GM18909 (cell line): Measurements from ENCODE around the gene MYO5B.
A peak's percentile ranks its signal among the peaks of the same experiment; 100 is the strongest.

Experiments used
- ATAC-seq: cut with Tn5 transposase; IDR thresholded peaks from one replicate; pipeline ENCODE4 v1.9.1; 2021; ENCODE audit warnings: mild to moderate bottlenecking; ENCODE audit not compliant: unreplicated experiment, poor library complexity

Gene MYO5B

DNA sequence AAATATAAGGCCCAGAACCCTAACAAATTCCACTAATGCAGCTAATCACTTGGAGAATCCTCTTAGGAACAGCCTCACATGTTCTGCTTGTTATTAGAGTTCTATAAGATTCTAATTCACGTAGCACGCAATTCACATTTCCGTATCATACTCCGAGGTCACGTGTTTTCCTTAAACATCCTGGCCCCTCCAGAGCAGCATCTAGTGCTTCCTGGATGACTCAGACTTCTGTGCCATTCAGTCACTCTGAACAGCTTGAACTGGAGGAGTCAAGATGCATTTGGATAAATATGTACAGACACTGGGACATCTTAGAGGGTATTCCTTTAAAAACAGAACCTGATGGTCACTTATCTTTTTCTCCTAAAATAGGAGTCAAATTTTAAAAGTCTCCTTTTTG, 156.5 kb downstream of the MYO5B start:
- ATAC-seq = no peak

- no peak for ATAC-seq
Measured at GRCh38 chr18:50034029-50034428, 160.9 kb downstream of the MYO5B start.

DNA sequence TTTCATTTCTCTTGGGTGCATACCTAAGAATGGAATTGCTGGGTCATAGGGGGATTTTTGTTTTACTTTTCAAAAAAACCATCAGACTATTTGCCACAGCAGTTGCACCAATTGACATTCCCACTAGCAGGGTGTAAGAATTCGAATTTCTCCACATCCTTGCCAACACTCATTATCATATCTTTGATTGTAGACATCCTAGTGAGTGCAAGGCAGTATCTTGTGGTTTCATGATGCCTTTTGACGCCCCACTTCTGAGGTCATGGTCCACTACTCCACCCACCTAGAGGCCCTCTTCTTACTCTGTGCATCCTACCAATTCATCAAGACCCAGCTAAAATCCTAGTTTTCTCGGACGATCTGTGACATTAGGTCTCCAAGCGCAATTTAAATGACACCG, 161.9 kb downstream of the MYO5B start:
- ATAC-seq = no peak

DNA sequence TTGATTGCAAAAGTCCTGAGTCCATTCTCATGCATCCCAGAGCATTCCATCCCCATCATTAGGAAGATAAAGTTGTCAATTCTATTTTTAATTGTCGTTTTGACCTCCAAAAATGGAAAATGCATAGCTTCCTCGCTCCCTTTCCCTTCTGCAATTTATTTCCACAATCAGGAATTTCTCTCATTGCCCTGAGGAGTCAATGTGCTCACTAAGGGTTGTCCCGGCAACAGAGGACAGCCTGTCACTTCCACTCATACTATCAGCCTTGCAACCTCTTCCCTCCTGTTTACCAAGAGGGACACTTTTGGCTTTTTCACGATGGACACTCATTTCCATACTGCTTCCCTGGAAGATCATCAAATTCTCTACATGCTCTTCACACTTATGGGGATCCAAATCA, 164.8 kb downstream of the MYO5B start:
- ATAC-seq = no peak

- ATAC-seq = no peak
Measured at GRCh38 chr18:50027996-50028395, 167.0 kb downstream of the MYO5B start.

DNA sequence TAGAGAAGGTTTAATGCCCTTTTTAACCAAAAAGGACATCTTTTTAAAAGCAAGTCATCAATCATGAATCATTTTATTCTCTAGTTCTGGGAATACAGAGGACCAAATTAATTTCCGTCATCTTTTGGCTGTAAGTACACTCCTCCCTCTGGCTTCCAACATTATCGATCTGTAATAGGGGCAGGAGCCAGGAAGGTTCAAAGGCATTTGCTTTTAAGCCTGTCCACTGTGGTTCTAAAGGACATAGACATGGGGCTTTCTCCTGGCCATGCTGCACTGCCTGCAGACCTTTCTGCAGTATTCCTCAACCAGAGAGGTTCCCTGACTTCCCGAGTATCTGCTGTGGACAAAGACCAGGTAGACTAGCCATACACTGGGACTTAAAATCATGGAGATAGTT, 170.5 kb downstream of the MYO5B start:
- ATAC-seq = no peak

- no peak for ATAC-seq
Measured at GRCh38 chr18:50022985-50023384, 172.0 kb downstream of the MYO5B start.

GRCh38 chr18:50014606-50015005, 180.3 kb downstream of the MYO5B start:
- ATAC-seq = no peak

- ATAC-seq = no peak
Measured at GRCh38 chr18:50013363-50014138, 181.4 kb downstream of the MYO5B start.

DNA sequence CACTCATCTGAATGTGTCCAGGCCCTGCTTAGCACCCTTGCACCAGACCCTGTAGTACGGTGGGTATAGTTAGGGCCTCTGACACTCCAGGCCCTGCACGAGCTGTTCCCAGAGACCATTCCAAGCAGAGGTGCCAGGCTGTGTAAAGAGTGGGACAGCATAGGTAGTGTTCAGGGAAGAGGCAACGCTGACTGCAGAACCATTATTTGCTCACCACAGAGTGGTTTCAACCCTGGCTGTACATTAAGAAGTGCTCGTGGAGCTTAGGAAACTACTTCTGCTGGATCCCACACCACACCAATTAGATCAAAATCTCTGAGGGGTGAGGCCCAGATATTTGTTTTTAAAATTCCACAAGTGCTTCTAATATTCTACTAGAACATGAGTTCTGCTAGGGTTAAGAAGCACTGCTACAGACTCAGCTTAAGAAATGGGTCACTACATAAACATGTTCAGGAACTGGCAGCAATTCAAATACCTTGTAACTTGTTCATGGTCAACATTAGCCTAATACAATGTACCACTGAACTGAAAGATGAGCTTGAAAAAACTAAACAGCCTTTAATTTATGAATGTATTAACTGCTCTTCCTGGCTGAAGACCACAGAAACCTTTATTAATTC, 183.0 kb downstream of the MYO5B start:
- ATAC-seq = no peak

- peak; percentile 92 for ATAC-seq
Measured at GRCh38 chr18:50009773-50010335, 185.1 kb downstream of the MYO5B start.

DNA sequence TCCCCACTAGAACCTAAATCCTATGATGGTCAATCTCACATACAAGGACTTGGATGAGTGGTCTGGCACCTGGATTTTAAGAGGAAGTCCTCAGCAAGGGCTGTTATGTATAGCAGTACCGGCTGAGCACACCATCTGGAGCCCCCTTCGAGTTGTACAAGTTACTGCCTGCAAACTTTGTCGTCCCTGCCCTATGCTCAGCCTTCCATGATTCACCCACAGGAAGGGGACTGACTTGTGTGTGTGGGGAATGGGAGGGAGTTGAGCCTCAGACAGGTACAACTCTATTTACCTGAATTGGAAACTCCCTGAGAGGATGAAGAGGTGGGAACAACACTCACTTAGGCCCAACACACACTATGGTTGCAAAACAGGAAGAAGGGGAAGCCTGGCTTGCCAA, 186.6 kb downstream of the MYO5B start:
- no peak for ATAC-seq

DNA sequence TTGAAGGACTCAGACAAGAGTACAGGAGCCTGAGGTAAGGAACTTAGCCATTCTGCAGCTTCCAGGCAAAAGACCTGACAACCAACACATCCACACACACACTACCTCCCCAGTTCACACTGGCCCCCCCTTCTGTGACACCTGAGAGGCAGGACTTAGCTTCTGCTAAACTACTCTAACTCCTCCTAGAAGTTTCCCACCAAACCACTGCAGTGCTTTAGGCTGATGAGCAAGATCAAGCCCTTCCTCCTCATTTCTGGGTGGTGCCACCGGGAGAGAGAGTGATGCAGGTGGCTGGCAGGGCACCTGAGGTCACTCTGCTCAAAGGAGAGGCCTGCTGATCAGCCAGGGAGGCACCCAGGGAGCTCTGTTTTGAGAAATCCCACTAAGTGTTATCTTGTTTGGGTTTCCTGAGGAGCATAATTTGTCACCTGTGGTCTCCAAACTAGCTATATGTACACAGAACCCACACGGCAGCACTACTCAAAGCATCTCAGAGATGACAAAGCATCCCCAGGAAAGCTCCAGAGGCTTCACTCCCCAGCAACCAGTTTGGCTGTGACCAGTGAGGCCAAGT, 188.4 kb downstream of the MYO5B start:
- ATAC-seq = no peak

- no peak for ATAC-seq
Measured at GRCh38 chr18:50004013-50004412, 190.9 kb downstream of the MYO5B start.

DNA sequence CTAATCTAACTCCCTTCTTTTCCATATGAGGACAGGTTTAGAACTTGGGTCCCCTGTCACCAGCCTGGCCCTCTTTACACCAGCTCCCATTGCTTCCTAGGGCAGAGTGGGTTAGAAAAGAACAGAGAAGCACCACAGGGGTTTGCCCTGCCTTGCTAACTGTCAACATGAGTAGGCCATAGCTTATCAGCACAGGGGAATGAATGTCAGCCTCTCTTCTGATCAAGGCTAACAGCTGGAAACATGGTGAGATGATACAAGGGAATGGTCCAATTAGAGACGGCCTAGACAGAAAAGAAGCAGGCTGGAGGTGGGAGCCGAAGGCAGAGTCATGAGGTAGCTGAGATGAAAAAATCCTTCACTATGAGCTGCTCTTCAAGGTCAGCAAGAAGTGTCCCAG, 192.2 kb downstream of the MYO5B start:
- ATAC-seq = no peak

GRCh38 chr18:50000227-50000626, 194.7 kb downstream of the MYO5B start:
- no peak for ATAC-seq

GRCh38 chr18:49999128-49999527, 195.8 kb downstream of the MYO5B start:
- ATAC-seq = no peak

DNA sequence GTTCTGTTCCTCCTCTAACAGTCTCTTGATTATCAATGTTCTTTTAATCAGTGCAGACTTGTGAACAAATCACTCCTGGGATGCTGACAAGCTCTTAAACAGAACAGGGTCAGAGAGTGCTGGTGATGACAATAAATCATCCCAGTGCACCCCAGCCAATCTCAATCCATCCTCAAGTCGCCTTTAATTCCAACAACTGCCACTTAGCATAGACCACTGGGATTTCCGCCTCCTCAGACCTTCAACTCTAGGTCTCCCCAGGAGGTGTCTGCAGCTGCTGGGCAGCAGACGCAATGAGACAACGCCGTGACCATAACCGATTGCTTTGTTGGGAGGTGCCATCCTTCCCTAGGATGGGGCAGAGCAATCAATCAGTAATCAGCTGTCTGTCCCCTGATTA, 197.4 kb downstream of the MYO5B start:
- no peak for ATAC-seq

DNA sequence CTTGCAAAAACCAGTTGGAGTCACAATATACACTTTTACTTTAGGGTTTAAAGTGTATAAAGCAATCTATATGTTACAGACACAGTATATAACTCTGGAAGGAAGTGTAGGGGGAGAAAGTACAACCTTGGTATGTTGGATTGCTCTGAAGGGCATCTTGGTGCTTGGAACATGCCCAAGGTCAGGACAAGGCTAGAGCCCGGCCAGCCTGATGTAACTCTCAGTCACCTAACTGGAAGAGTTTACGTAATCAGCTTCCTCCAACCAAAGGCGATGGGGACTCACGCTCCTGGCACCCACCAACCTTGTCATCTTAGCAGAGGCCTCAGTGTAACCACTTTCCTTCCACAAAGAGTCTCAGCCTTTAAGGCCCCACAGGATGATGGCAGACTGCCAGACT, 200.5 kb downstream of the MYO5B start:
- ATAC-seq = no peak

GRCh38 chr18:49993299-49993698, 201.6 kb downstream of the MYO5B start:
- ATAC-seq = no peak

- no peak for ATAC-seq
Measured at GRCh38 chr18:49988733-49989132, 206.2 kb downstream of the MYO5B start.
